WTC11 (cell line): ENCODE data around the gene SLC44A1. TPM values are rescaled to one million over a fixed set of nuclear protein-coding genes. Genes with fewer than 3 reads are reported as not detected.

Source experiments
- ATAC-seq: fragments of 200-7000 bp; cut with Tn5 transposase; 2 replicates; pipeline ENCODE4 v1.10.0; 2021; ENCODE audit warnings: mild to moderate bottlenecking, moderate library complexity
- CTCF ChIA-PET: fragments of 300-600 bp; sonication (Branson Sonifier 250); formaldehyde crosslinking; loops from one replicate; lab custom pipeline; 2021; ENCODE audit warnings: antibody characterized with exemption; lab: Charles Lee
- POLR2A ChIA-PET: fragments of 350-600 bp; sonication (Branson Sonifier 250); formaldehyde crosslinking; loops from one replicate; lab custom pipeline; 2021; ENCODE audit warnings: antibody characterized with exemption; lab: Charles Lee
- DNase-seq: peaks from one replicate; pipeline ENCODE4 v3.0.0; 2021; ENCODE audit warnings: low spot score
- H3K27ac Mint-ChIP-seq: 2 replicates; pipeline ENCODE4 v1.8.0; 2021; ENCODE audit warnings: mixed read lengths
- H3K27me3 Mint-ChIP-seq: 2 replicates; pipeline ENCODE4 v1.8.0; 2021; ENCODE audit warnings: low read depth, mild to moderate bottlenecking, moderate library complexity, mixed read lengths
- H3K36me3 Mint-ChIP-seq: 2 replicates; pipeline ENCODE4 v1.8.0; 2021; ENCODE audit warnings: mixed read lengths
- H3K4me1 Mint-ChIP-seq: 2 replicates; pipeline ENCODE4 v1.8.0; 2022; ENCODE audit warnings: mixed read lengths
- H3K4me3 Mint-ChIP-seq: 2 replicates; pipeline ENCODE4 v1.8.0; 2021; ENCODE audit warnings: mild to moderate bottlenecking, moderate library complexity, mixed read lengths
- H3K9me3 Mint-ChIP-seq: 2 replicates; pipeline ENCODE4 v1.8.0; 2021; ENCODE audit warnings: mixed read lengths
- AR ChIP-seq: fragments of 250-450 bp; sonication (Bioruptor Pico); IDR thresholded peaks from 2 replicates; pipeline ENCODE4 v1.9.0; 2021; ENCODE audit warnings: mild to moderate bottlenecking
- GABPB1 ChIP-seq: sonication (generic); formaldehyde crosslinking; IDR thresholded peaks from 2 replicates; pipeline ENCODE4 v1.8.1; 2023; ENCODE audit warnings: mild to moderate bottlenecking, missing genetic modification reagents
- GTF2I ChIP-seq: fragments of 250-450 bp; sonication (Bioruptor Pico); conservative IDR thresholded peaks from 2 replicates; pipeline ENCODE4 v1.4.0; 2021; ENCODE audit warnings: mild to moderate bottlenecking
- HMGXB4 ChIP-seq: sonication (generic); formaldehyde crosslinking; IDR thresholded peaks from 2 replicates; pipeline ENCODE4 v1.8.1; 2023; ENCODE audit warnings: mild to moderate bottlenecking, moderate library complexity, missing genetic modification reagents
- IRF1 ChIP-seq: sonication (generic); formaldehyde crosslinking; IDR thresholded peaks from 2 replicates; pipeline ENCODE4 v1.8.0; 2023; ENCODE audit warnings: missing genetic modification reagents
- KAT7 ChIP-seq: sonication (generic); formaldehyde crosslinking; IDR thresholded peaks from 2 replicates; pipeline ENCODE4 v1.8.1; 2023; ENCODE audit warnings: missing genetic modification reagents, mild to moderate bottlenecking, borderline replicate concordance
- OVOL2 ChIP-seq: fragments of 250-450 bp; sonication (Bioruptor Pico); IDR thresholded peaks from 2 replicates; pipeline ENCODE4 v1.9.0; 2021; ENCODE audit warnings: mild to moderate bottlenecking, borderline replicate concordance
- PREB ChIP-seq: sonication (generic); formaldehyde crosslinking; IDR thresholded peaks from 2 replicates; pipeline ENCODE4 v1.8.1; 2022; ENCODE audit warnings: mild to moderate bottlenecking, missing genetic modification reagents, moderate library complexity, borderline replicate concordance
- RORB ChIP-seq: fragments of 250-450 bp; sonication (Bioruptor Pico); IDR thresholded peaks from 2 replicates; pipeline ENCODE4 v1.9.0; 2021; ENCODE audit warnings: mild to moderate bottlenecking
- SMAD4 ChIP-seq: sonication (generic); formaldehyde crosslinking; IDR thresholded peaks from 2 replicates; pipeline ENCODE4 v1.8.0; 2022; ENCODE audit warnings: mild to moderate bottlenecking, missing genetic modification reagents
- TCF7 ChIP-seq: sonication (generic); formaldehyde crosslinking; IDR thresholded peaks from 2 replicates; pipeline ENCODE4 v1.8.0; 2022; ENCODE audit warnings: mild to moderate bottlenecking, low read depth, missing genetic modification reagents, moderate library complexity
- TP53 ChIP-seq: sonication (generic); formaldehyde crosslinking; IDR thresholded peaks from 2 replicates; pipeline ENCODE4 v1.8.1; 2023; ENCODE audit warnings: mild to moderate bottlenecking, missing genetic modification reagents
- USF1 ChIP-seq: sonication (generic); formaldehyde crosslinking; IDR thresholded peaks from 2 replicates; pipeline ENCODE4 v1.8.0; 2022; ENCODE audit warnings: mild to moderate bottlenecking, missing genetic modification reagents
- USF2 ChIP-seq: sonication (generic); formaldehyde crosslinking; IDR thresholded peaks from 2 replicates; pipeline ENCODE4 v1.8.1; 2023; ENCODE audit warnings: mild to moderate bottlenecking, missing genetic modification reagents, moderate library complexity
- ZBTB21 ChIP-seq: sonication (generic); formaldehyde crosslinking; IDR thresholded peaks from 2 replicates; pipeline ENCODE4 v1.8.1; 2023; ENCODE audit warnings: mild to moderate bottlenecking, missing genetic modification reagents, borderline replicate concordance
- ZMAT4 ChIP-seq: fragments of 250-450 bp; sonication (Bioruptor Pico); IDR thresholded peaks from 2 replicates; pipeline ENCODE4 v1.9.0; 2021; ENCODE audit warnings: mild to moderate bottlenecking
- ZNF423 ChIP-seq: fragments of 250-450 bp; sonication (Bioruptor Pico); IDR thresholded peaks from 2 replicates; pipeline ENCODE4 v2.1.2; 2022; ENCODE audit warnings: mild to moderate bottlenecking, moderate library complexity
- total RNA-seq: library from RNA; stranded (reverse); gene quantifications from 3 replicates; pipeline ENCODE4 v1.2.3, GENCODE V29; 2021
- TF ChIP-seq, protein P1 (sequence below): fragments of 250-450 bp; sonication (Bioruptor Pico); IDR thresholded peaks from 2 replicates; pipeline ENCODE4 v1.8.0; 2021; ENCODE audit warnings: mild to moderate bottlenecking

The SLC44A1 gene
- total RNA-seq, 1 experiment from 2014 or later, result 48.9 TPM

GRCh38 chr9:105297442-105298075 is 53.1 kb downstream of the SLC44A1 start:
- Mint-ChIP-seq H3K4me1 (peaks cover 75% of the 10 kb centered on the region), H3K27me3 (no peaks in the 10 kb centered on the region), H3K36me3 (peaks cover 10% of the 10 kb centered on the region), H3K4me3 (no peak overlapping the region), H3K9me3 (no peaks in the 10 kb centered on the region), H3K27ac (peak overlapping the region; percentile 71)
- DNase-seq (no peak), ATAC-seq (peak; percentile 42)
- ChIA-PET CTCF (interaction anchor here (0.8 to 1.0 kb wide), 2 partner anchors 52 to 53 kb away, joined by 3 read pairs; partner anchors contain the start of gene SLC44A1), POLR2A (interaction anchor here (0.6 to 0.7 kb wide), 2 partner anchors 99 to 304 kb away, joined by 3 to 5 read pairs; no protein-coding TSS in a partner anchor)
- TF ChIP-seq ZBTB21 (CRISPR knock-in tag) (no peak), USF2 (no peak), USF1 (no peak), GTF2I (no peak), HMGXB4 (CRISPR knock-in tag) (no peak), GABPB1 (no peak)

DNA sequence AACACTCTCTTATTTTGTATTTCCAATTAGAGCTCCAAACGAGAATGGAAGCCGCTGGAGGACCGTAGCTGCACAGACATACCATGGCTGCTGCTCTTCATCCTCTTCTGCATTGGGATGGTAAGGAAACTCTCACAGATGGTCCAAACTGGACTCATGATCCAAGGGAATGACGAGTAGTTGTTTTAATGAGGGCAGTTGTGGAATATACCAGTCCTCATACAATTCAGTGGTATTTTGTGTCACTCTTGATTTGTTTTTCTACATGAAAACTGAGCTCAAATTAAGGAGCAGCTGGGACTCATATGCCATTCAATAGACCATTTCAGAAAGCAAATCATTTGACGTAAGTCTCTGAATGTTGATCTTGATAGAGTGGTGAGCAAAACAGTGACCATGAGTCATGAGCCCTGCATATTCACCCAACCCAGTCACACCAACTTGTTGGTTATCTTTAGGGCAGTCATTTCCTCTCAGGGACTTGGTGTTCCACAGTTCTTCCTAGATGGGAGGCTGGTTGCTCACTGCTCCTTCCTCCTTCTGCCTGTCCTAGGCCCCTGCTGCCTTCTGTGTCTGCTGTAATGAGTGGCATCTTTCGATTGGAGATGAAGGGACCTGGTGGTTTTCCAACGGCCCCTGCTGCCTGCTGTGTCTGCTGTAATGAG is 54.9 kb downstream of the SLC44A1 start:
- Mint-ChIP-seq H3K36me3 (peaks cover 19% of the 10 kb centered on the region), H3K4me3 (no peak overlapping the region), H3K27ac (peak overlapping the region; percentile 83; the same call in 1 of the 2 replicates), H3K9me3 (no peaks in the 10 kb centered on the region), H3K27me3 (no peaks in the 10 kb centered on the region), H3K4me1 (peaks cover 59% of the 10 kb centered on the region)
- ATAC-seq, result no peak
- ChIA-PET CTCF (no interaction called here), POLR2A (no interaction called here)
- no peak for DNase-seq
- TF ChIP-seq ZNF423 (CRISPR knock-in tag), result no peak
- TF ChIP-seq KAT7 (CRISPR knock-in tag), result no peak
- no peak for TF ChIP-seq ZMAT4 (CRISPR knock-in tag)
- no peak for TF ChIP-seq USF2
- TF ChIP-seq TP53 (CRISPR knock-in tag), result no peak
- no peak for TF ChIP-seq SMAD4
- no peak for TF ChIP-seq IRF1 (CRISPR knock-in tag)
- no peak for TF ChIP-seq OVOL2
- TF ChIP-seq TCF7 (CRISPR knock-in tag), result no peak
- TF ChIP-seq GTF2I, result no peak
- no peak for TF ChIP-seq AR (CRISPR knock-in tag)
- TF ChIP-seq PREB (CRISPR knock-in tag), result no peak
- TF ChIP-seq, protein P1, sequence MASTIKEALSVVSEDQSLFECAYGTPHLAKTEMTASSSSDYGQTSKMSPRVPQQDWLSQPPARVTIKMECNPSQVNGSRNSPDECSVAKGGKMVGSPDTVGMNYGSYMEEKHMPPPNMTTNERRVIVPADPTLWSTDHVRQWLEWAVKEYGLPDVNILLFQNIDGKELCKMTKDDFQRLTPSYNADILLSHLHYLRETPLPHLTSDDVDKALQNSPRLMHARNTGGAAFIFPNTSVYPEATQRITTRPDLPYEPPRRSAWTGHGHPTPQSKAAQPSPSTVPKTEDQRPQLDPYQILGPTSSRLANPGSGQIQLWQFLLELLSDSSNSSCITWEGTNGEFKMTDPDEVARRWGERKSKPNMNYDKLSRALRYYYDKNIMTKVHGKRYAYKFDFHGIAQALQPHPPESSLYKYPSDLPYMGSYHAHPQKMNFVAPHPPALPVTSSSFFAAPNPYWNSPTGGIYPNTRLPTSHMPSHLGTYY, result no peak
- no peak for TF ChIP-seq RORB
